Measurements from ENCODE around the gene NAXE. TPM values are rescaled to one million over a fixed set of nuclear protein-coding genes. Genes with fewer than 3 reads are reported as not detected.

Gene NAXE
- total and polyA plus RNA-seq, 2 donors, result 40.2 to 64.4 TPM

- peaks cover 0 to 12% of the 10 kb centered on the region in 2 donors for H3K27me3 ChIP-seq (ENCODE audit: control insufficient read depth in 2 of 2, insufficient read depth in 1 of 2, low read length in 1 of 2)
- no peak for DNase-seq (ENCODE audit: low read depth in 6 of 9, low spot score in 9 of 9)
- no peak overlapping the region for H3K4me3 ChIP-seq (ENCODE audit: low read length in 2 of 2)
- no peaks in the 10 kb centered on the region for H3K9me3 ChIP-seq (ENCODE audit: control insufficient read depth in 2 of 2, insufficient read depth in 1 of 2, low read length in 1 of 2)
- 93% methylated on average over 2 of the region's 2 CpGs for WGBS
- H3K36me3 ChIP-seq (ENCODE audit: control insufficient read depth in 2 of 2, insufficient read depth in 2 of 2, low read length in 1 of 2), result no peaks in the 10 kb centered on the region
- no peak overlapping the region for H3K27ac ChIP-seq (ENCODE audit: low read depth in 1 of 2, low read length in 1 of 2)
- H3K4me1 ChIP-seq (ENCODE audit: control insufficient read depth in 2 of 2, insufficient read depth in 2 of 2, low read length in 2 of 2), result peaks cover 10 to 16% of the 10 kb centered on the region in 2 donors
Measured at GRCh38 chr1:156574039-156574633, 17.4 kb upstream of the NAXE start.

GRCh38 chr1:156577550-156577949 lies 14.0 kb upstream of the NAXE start:
- peaks cover 8 to 30% of the 10 kb centered on the region in 2 donors for H3K4me1 ChIP-seq (ENCODE audit: control insufficient read depth in 2 of 2, insufficient read depth in 2 of 2, low read length in 2 of 2)
- no peaks in the 10 kb centered on the region for H3K36me3 ChIP-seq (ENCODE audit: control insufficient read depth in 2 of 2, insufficient read depth in 2 of 2, low read length in 1 of 2)
- no peak overlapping the region for H3K4me3 ChIP-seq (ENCODE audit: low read length in 2 of 2)
- WGBS, result 97% methylated on average over 3 of the region's 3 CpGs
- no peaks in the 10 kb centered on the region for H3K9me3 ChIP-seq (ENCODE audit: control insufficient read depth in 2 of 2, insufficient read depth in 1 of 2, low read length in 1 of 2)
- peaks cover 0 to 3% of the 10 kb centered on the region in 2 donors for H3K27me3 ChIP-seq (ENCODE audit: control insufficient read depth in 2 of 2, insufficient read depth in 1 of 2, low read length in 1 of 2)
- H3K27ac ChIP-seq (ENCODE audit: low read depth in 1 of 2, low read length in 1 of 2), result no peak overlapping the region
- DNase-seq (ENCODE audit: low read depth in 6 of 9, low spot score in 9 of 9), result no peak

DNA sequence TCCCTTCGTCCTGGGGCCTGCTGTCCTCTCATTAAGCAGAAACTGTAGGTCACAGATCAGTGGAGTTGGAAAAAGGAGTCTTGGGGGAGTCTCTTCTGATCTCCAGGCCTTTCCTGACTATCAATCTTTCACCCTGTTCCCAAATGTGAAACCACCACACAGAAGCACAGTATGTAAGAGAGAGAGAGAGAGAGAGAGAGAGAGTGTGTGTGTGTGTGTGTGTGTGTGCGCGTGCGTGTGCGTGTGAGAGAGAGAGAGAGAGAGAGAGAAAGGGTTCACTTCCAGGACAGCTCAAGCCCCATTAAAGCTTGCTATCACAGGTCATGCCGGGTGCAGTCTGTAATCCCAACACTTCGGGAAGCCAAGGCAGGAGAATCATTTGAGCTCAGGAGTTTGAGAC lies 13.5 kb upstream of the NAXE start:
- Histone ChIP-seq H3K27ac (ENCODE audit: low read depth in 1 of 2, low read length in 1 of 2) (no peak overlapping the region), H3K27me3 (ENCODE audit: control insufficient read depth in 2 of 2, insufficient read depth in 1 of 2, low read length in 1 of 2) (no peaks in the 10 kb centered on the region), H3K36me3 (ENCODE audit: control insufficient read depth in 2 of 2, insufficient read depth in 2 of 2, low read length in 1 of 2) (no peaks in the 10 kb centered on the region), H3K4me3 (ENCODE audit: low read length in 2 of 2) (no peak overlapping the region), H3K4me1 (ENCODE audit: control insufficient read depth in 2 of 2, insufficient read depth in 2 of 2, low read length in 2 of 2) (peaks cover 8 to 32% of the 10 kb centered on the region in 2 donors), H3K9me3 (ENCODE audit: control insufficient read depth in 2 of 2, insufficient read depth in 1 of 2, low read length in 1 of 2) (no peaks in the 10 kb centered on the region)
- 58% methylated on average over 7 of the region's 7 CpGs for WGBS
- peak in 1 of 9 donors; percentile 5 for DNase-seq (ENCODE audit: low read depth in 6 of 9, low spot score in 9 of 9)

- H3K36me3 ChIP-seq (ENCODE audit: control insufficient read depth in 2 of 2, insufficient read depth in 2 of 2, low read length in 1 of 2), result peaks cover 0 to 4% of the 10 kb centered on the region in 2 donors
- H3K27me3 ChIP-seq (ENCODE audit: control insufficient read depth in 2 of 2, insufficient read depth in 1 of 2, low read length in 1 of 2), result no peaks in the 10 kb centered on the region
- DNase-seq (ENCODE audit: low read depth in 6 of 9, low spot score in 9 of 9), result no peak
- H3K27ac ChIP-seq (ENCODE audit: low read depth in 1 of 2, low read length in 1 of 2), result no peak within 1 kb of the TSS
- H3K9me3 ChIP-seq (ENCODE audit: control insufficient read depth in 2 of 2, insufficient read depth in 1 of 2, low read length in 1 of 2), result no peaks in the 10 kb centered on the region
- H3K4me3 ChIP-seq (ENCODE audit: low read length in 2 of 2), result no peak within 1 kb of the TSS
- WGBS, result 90% methylated on average over 5 of the region's 5 CpGs
- peaks cover 11 to 46% of the 10 kb centered on the region in 2 donors for H3K4me1 ChIP-seq (ENCODE audit: control insufficient read depth in 2 of 2, insufficient read depth in 2 of 2, low read length in 2 of 2)
Measured at GRCh38 chr1:156579472-156579871, 12.1 kb upstream of the NAXE start, which contains the start of gene TTC24. Gene TTC24, plus strand, starts transcription at chr1:156579723. Its CDS starts 1,642 bp downstream, at chr1:156581365.

- H3K27me3 ChIP-seq (ENCODE audit: control insufficient read depth in 2 of 2, insufficient read depth in 1 of 2, low read length in 1 of 2), result no peaks in the 10 kb centered on the region
- no peaks in the 10 kb centered on the region for H3K9me3 ChIP-seq (ENCODE audit: control insufficient read depth in 2 of 2, insufficient read depth in 1 of 2, low read length in 1 of 2)
- peaks cover 20 to 27% of the 10 kb centered on the region in 2 donors for H3K36me3 ChIP-seq (ENCODE audit: control insufficient read depth in 2 of 2, insufficient read depth in 2 of 2, low read length in 1 of 2)
- peak overlapping the region; percentile 66 to 77 for H3K4me3 ChIP-seq (ENCODE audit: low read length in 2 of 2)
- 38% methylated on average over 21 of the region's 21 CpGs for WGBS
- DNase-seq (ENCODE audit: low read depth in 6 of 9, low spot score in 9 of 9), result peak in 8 of 9 donors; percentile 43 to 89 (median 68)
- H3K27ac ChIP-seq (ENCODE audit: low read depth in 1 of 2, low read length in 1 of 2), result peak overlapping the region; percentile 92 to 94
- peaks cover 11 to 52% of the 10 kb centered on the region in 2 donors for H3K4me1 ChIP-seq (ENCODE audit: control insufficient read depth in 2 of 2, insufficient read depth in 2 of 2, low read length in 2 of 2)
Measured at GRCh38 chr1:156581661-156582387, 9.8 kb upstream of the NAXE start.

DNA sequence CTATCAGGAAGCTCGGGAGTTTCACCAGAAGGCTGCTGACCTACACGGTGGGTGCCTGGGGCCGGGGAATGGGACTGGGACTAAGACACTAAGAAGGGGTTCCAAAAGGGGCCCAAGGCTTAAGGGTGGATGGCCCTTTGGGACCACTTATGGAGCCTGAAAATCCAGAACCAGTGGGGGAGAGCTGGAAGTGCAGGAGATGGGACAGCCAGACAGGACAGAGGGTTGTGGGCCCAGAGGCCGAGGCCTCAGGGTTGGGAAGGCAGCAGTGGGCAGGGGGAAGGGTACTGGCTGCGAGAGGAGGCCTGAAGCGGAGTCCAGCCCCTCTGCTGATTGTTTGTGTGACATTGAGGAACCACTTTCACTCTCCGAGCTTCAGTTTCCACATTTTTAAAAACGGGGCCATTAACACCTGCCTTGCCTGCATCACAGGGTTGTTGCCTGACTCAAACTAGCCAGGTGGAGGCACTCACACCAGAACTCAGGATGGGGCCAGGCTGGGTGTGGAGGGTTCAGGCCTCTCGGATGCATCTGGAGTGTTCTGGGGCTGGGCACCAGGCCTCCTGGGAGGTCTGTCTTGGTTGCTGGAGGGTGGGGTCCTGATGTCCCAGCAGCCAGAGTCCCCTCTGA lies 9.1 kb upstream of the NAXE start:
- Histone ChIP-seq H3K9me3 (ENCODE audit: control insufficient read depth in 2 of 2, insufficient read depth in 1 of 2, low read length in 1 of 2) (no peaks in the 10 kb centered on the region), H3K4me3 (ENCODE audit: low read length in 2 of 2) (peak overlapping the region; percentile 66 to 77), H3K4me1 (ENCODE audit: control insufficient read depth in 2 of 2, insufficient read depth in 2 of 2, low read length in 2 of 2) (peaks cover 11 to 52% of the 10 kb centered on the region in 2 donors), H3K27me3 (ENCODE audit: control insufficient read depth in 2 of 2, insufficient read depth in 1 of 2, low read length in 1 of 2) (no peaks in the 10 kb centered on the region), H3K27ac (ENCODE audit: low read depth in 1 of 2, low read length in 1 of 2) (peak overlapping the region; percentile 92 to 94), H3K36me3 (ENCODE audit: control insufficient read depth in 2 of 2, insufficient read depth in 2 of 2, low read length in 1 of 2) (peaks cover 21 to 29% of the 10 kb centered on the region in 2 donors)
- peak in 1 of 9 donors; percentile 73 for DNase-seq (ENCODE audit: low read depth in 6 of 9, low spot score in 9 of 9)
- 26% methylated on average over 9 of the region's 9 CpGs for WGBS

- no peaks in the 10 kb centered on the region for H3K9me3 ChIP-seq (ENCODE audit: control insufficient read depth in 2 of 2, insufficient read depth in 1 of 2, low read length in 1 of 2)
- peaks cover 11 to 52% of the 10 kb centered on the region in 2 donors for H3K4me1 ChIP-seq (ENCODE audit: control insufficient read depth in 2 of 2, insufficient read depth in 2 of 2, low read length in 2 of 2)
- 61% methylated on average over 20 of the region's 20 CpGs for WGBS
- peak overlapping the region in 1 of 2 donors; percentile 62 for H3K27ac ChIP-seq (ENCODE audit: low read depth in 1 of 2, low read length in 1 of 2)
- peaks cover 21 to 29% of the 10 kb centered on the region in 2 donors for H3K36me3 ChIP-seq (ENCODE audit: control insufficient read depth in 2 of 2, insufficient read depth in 2 of 2, low read length in 1 of 2)
- H3K4me3 ChIP-seq (ENCODE audit: low read length in 2 of 2), result peak overlapping the region; percentile 23 to 77
- no peaks in the 10 kb centered on the region for H3K27me3 ChIP-seq (ENCODE audit: control insufficient read depth in 2 of 2, insufficient read depth in 1 of 2, low read length in 1 of 2)
- peak in 7 of 9 donors; percentile 70 to 90 (median 83) for DNase-seq (ENCODE audit: low read depth in 6 of 9, low spot score in 9 of 9)
Measured at GRCh38 chr1:156583821-156584622, 7.6 kb upstream of the NAXE start.

- no peak for DNase-seq (ENCODE audit: low read depth in 6 of 9, low spot score in 9 of 9)
- Histone ChIP-seq H3K36me3 (ENCODE audit: control insufficient read depth in 2 of 2, insufficient read depth in 2 of 2, low read length in 1 of 2) (peaks cover 21 to 29% of the 10 kb centered on the region in 2 donors), H3K4me1 (ENCODE audit: control insufficient read depth in 2 of 2, insufficient read depth in 2 of 2, low read length in 2 of 2) (peaks cover 11 to 47% of the 10 kb centered on the region in 2 donors), H3K4me3 (ENCODE audit: low read length in 2 of 2) (no peak overlapping the region), H3K27ac (ENCODE audit: low read depth in 1 of 2, low read length in 1 of 2) (no peak overlapping the region), H3K9me3 (ENCODE audit: control insufficient read depth in 2 of 2, insufficient read depth in 1 of 2, low read length in 1 of 2) (no peaks in the 10 kb centered on the region), H3K27me3 (ENCODE audit: control insufficient read depth in 2 of 2, insufficient read depth in 1 of 2, low read length in 1 of 2) (no peaks in the 10 kb centered on the region)
- WGBS, result 87% methylated on average over 11 of the region's 11 CpGs
Measured at GRCh38 chr1:156584813-156585212, 6.8 kb upstream of the NAXE start.
